ENCODE results near the gene HAGHL.

DNA sequence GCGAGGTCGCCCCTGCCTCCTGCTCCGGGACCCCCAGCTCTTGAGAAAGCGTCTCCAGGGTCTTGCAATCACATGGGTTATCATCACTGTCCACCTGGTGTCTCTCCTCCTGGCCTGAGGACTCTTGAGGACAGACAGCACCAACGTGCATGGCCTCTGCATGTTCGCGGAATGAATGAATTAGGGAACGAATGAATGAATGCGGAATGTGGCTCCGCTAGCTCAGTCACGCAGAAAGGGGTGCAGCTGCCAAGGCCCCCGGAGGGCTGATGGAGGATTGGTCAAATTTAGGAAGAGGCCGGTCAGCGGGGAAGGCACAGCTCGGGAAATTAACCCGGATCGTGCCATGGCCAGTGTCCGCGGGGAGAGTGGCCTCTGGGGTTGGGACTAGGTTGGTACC is 24.6 kb upstream of the HAGHL start:
- TF ChIP-seq CTCF (IDR thresholded peaks at IDR 0.05; ENCODE audit: control extremely low read depth in 1 of 3, insufficient read depth in 1 of 3, low read depth in 1 of 3, low read length in 3 of 3) (no peak), EZH2 (IDR thresholded peaks at IDR 0.05; ENCODE audit: low read depth, low read length, severe bottlenecking) (no peak), SIX5 (IDR thresholded peaks at IDR 0.05; ENCODE audit: low read depth, low read length) (no peak), SP1 (IDR thresholded peaks at IDR 0.05; ENCODE audit: low read depth, low read length) (no peak), TAF1 (IDR thresholded peaks at IDR 0.05; ENCODE audit: low read depth, low read length) (no peak), BCL11A (IDR thresholded peaks at IDR 0.05; ENCODE audit: low read depth in 2 of 2, low read length in 2 of 2) (no peak), MAX (IDR thresholded peaks at IDR 0.05) (no peak), YY1 (IDR thresholded peaks at IDR 0.05; ENCODE audit: low read depth, low read length) (no peak), BRCA1 (IDR thresholded peaks at IDR 0.05; ENCODE audit: low read depth, low read length) (no peak), EP300 (IDR thresholded peaks at IDR 0.05; ENCODE audit: borderline replicate concordance in 1 of 2, low read depth in 2 of 2, low read length in 2 of 2) (no peak), POLR2A (IDR thresholded peaks at IDR 0.05; ENCODE audit: control extremely low read depth in 1 of 2, low read depth in 2 of 2, low read length in 2 of 2) (no peak), NANOG (IDR thresholded peaks at IDR 0.05; ENCODE audit: insufficient read depth, low read depth, low read length, poor library complexity, severe bottlenecking) (no peak)

All from H1 (cell line).